ENCODE data around the gene PLAAT2.
"Not testable (repeated sequence)": the region's sequence is repeated elsewhere in the genome, so short reads cannot be mapped to it uniquely, and the experiment has no call there.

The PLAAT2 gene

DNA sequence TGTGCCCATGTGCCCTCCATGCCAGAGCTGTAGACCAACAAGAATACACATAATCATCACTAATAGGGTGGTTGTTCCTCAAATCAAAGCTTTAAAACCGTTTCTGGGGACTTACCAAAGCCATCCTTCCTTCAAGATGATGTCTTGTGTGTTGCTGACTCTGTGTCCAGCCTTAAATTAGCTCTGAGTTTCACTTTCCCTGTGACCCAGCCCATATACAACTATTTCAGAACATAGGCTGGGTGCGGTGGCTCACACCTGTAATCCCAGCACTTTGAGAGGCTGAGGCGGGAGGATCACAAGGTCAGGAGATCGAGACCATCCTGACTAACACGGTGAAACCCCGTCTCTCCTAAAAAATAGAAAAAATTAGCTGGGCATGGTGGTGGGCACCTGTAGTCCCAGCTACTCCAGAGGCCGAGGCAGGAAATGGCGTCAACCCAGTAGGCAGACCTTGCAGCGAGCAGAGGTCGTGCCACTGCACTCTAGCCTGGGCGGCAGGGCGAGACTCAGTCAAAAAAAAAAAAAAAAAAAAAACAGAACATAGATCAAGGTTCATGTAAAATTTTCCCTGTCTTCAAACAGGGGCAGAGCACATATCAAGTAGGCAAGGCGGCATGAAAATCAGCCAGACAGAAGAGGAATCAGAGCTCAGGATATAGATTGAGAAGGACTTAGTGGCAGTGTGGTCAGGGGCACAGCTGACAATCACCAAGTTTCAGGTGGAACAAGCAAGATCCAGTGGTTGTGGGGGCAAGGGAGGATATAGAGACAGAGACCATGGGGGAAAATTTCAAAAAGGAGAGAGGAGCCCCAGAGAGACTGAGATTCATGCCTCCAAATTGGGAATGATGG is at the start of gene PLAAT2:
PLAAT2 (minus strand) TSS at position 179 of the 855 bp plus-strand sequence; CDS start at position 124, 55 bp downstream.
- no peak for DNase-seq (ENCODE audit: low read depth, low spot score)

DNA sequence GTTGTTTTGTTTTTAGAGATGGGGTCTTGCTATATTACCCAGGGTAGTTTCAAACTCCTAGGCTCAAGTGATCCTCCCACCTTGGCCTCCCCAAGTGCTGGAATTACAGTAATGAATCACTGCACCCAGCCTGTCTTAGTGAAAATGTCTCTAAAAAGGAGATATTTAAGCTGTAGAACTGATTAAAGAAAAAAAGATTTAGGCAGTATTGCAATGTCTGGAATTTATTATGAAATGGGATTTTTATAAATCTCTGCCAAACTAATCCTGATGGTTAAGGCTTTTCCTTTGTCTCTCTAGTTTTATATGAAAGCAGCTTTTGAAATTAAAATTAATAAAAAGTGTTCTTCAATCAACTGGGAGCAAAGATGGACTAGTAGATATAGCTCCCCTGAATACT is 49.0 kb upstream of the PLAAT2 start:
- no peak for DNase-seq (ENCODE audit: low read depth, low spot score)

- no peak for DNase-seq (ENCODE audit: low read depth, low spot score)
Measured at GRCh38 chr11:63611395-63611747, 48.2 kb upstream of the PLAAT2 start.

- no peak for DNase-seq (ENCODE audit: low read depth, low spot score)
Measured at GRCh38 chr11:63610604-63611394, 47.6 kb upstream of the PLAAT2 start.

DNA sequence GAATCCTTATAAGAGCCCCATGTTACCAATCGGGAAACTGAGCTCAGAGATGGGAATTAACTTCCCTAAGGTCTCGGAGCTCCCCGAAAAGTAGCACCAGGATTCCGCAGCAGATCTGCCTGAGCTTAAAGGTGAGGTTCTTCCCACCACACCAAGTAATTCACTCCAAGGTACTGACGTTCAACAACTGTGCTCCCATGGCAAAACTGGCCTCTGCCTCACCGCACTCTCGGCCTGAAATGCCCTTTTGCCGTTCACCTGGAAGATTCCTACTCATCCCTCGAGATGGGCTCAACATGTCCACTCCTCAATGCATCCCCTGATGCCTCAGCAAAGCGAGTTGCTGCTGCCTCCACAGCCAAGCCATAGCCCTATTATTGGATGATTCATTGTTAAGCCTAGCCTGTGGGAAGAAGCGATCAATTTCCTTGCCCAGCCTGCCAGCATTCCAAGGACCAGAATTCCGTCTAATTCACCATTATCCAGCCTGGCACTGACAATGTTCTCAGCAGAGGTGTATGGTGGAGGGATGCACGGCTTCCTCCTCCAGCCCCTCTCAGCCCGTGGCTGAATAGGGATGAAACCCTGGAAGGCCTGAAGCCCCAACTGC is 46.9 kb upstream of the PLAAT2 start:
- DNase-seq (ENCODE audit: low read depth, low spot score), result no peak

- no peak for DNase-seq (ENCODE audit: low read depth, low spot score)
Measured at GRCh38 chr11:63609536-63609935, 46.4 kb upstream of the PLAAT2 start.

DNA sequence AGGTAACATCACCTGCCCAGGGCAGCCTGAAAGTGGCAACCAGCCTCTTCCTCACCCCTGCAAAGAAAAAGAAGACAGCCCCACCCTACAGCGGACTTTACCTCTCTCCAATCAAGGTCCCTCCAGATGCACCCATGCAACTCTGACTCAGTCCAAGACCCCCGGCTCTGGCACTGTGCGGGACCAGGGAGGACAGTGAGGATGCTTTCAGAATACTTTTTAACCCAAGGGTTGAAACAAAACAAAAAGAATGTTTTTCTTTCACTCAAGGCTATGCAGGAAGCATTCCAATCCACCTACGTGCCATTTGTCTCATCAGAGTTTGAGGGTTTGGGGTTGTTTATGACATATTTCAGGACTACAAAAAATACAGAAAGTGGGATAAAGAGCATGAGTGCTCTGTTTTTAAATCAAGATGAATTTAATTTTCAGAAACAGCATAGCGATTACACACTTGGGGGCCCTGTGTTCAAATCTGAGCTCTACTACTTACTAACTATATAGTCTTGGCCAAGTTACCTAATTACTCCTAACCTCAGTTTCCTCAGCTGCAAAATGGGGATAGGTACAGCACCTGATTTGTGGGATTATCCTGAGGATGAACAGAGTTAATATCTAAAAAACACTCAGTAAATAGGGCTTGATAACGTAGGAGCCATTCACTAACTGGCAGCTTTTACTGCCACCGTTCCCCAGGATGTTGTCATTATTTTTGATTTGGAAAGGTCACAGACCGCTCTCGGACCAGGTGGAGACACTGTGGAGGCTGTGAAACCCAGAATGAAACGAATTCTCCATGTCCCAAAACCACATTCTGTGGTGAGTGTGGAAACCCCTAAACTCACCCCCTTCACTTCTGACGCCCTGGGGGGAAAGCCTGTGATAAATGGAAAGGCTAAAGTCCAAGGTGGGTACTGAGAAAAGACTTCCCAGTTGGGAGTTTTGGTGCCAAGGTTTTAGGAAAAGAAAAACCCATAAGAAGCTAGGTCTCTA is 45.5 kb upstream of the PLAAT2 start:
- DNase-seq (ENCODE audit: low read depth, low spot score), result no peak

DNA sequence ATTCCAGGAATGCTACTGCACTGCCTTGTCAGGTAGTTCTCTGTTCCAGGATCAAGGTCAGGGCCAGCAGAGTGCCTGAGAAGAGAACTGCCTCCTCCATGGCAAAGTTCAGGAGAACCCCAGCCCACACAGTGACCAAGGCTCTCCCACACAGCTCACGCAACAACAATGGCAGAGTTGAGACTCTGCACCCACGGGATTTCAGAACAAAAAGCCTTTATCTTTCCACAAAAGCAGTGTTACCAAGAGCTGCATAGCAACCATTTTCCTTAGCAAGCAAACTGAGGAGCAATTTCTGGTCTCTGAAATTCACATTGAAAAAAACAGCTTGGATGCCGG is 40.0 kb upstream of the PLAAT2 start:
- DNase-seq (ENCODE audit: low read depth, low spot score), result no peak

DNA sequence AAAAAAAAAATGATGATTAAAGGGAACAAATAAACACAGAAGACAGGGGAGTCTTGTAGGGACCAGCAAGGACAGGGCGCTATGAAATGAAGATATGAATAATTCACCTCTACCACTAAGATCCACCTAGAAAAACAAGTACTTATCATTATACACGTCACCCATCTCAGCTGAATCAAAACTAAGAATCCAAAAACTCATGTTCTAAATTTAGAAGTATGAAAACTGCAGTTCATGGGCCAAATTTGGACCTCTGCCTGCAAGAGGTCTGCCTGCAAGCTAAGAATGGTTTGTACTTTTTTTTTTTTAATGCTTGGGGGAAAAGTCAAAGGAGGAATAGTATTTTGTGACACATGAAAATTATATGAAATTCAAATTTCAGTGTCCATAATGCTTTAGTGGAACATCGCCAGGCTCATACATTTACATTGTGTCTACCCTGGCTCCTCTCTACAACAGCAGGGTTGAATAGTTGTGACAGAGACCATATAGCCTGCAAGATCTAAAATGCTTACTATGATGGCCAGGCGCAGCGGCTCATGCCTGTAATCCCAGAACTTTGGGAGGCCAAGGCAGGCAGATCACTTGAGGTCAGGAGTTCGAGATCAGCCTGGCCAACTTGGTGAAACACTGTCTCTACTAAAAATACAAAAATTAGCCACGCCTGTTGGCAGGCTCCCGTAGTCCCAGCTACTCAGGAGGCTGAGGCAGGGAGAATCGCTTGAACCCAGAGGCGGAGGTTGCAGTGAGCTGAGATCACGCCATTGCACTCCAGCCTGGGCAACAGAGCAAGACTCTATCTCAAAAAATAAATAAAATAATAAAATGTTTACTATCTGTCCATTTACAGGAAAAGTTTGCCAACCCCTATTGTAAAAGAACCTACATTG is 39.4 kb upstream of the PLAAT2 start:
- DNase-seq (ENCODE audit: low read depth, low spot score), result not testable (repeated sequence)

DNA sequence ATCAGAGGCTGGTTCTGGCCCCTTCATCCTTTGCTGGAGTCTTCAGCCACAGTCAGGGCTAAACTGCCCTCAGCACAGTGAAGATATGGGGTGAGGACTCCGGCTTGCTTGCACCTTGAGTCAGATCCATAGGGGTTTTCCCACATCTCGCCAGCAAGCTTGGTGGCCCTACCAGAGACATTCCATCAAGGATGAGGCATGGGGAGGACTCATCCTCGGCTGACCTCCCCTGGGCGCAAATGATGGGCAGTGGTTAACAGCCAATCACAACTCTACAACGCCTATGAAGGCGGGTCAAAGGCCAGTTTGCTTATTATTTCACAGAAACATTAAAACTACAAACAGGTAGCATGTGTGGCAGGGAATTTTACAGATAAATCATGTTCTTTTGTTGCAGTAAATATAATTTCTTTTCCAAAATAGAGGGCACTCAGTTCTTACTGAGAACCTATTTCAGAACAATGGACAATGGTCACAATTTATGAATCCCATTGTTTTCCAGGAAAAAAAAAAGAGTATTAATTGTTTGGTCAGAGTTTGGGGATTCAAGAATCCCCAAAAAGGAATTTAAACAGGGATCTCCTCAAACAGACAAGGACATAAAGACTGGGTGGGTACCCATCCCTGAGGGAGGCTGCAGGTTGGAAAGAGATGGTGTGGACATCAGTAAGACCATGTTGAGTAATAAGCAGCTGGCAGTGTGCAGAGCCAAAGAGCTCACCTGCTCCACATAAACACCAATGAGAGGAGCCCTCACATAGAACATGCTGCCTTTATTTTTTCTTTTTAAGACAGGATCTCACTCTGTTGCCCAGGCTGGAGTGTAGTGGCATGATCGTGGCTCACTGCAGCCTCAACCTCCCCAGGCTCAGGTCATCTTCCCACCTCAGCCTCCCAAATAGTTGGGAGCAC is 36.3 kb upstream of the PLAAT2 start:
- no peak for DNase-seq (ENCODE audit: low read depth, low spot score)

- DNase-seq (ENCODE audit: low read depth, low spot score), result no peak
Measured at GRCh38 chr11:63598556-63598955, 35.4 kb upstream of the PLAAT2 start.

GRCh38 chr11:63595296-63595695 is 32.1 kb upstream of the PLAAT2 start:
- no peak for DNase-seq (ENCODE audit: low read depth, low spot score)

GRCh38 chr11:63592975-63593395 is 29.8 kb upstream of the PLAAT2 start:
- DNase-seq (ENCODE audit: low read depth, low spot score), result no peak

GRCh38 chr11:63590024-63590788 is 27.0 kb upstream of the PLAAT2 start:
- no peak for DNase-seq (ENCODE audit: low read depth, low spot score)

DNA sequence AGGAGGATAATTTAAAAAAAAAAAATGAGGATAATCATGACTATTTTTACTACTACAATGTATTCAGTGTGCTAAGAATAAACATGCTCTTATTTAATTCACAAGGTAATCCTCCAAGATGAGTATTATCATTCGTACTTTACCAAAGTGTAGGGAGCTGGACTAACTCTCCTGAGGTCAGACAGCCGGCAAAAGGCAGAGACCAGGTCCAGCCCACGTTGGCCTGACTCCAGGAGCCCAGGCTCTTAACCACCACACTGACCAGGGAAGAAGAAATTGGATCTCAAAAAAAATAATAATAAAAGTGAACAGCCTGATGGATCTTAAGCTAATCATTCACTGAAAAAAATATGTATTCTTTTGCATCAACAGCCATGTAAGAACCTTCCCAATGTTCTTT is 25.8 kb upstream of the PLAAT2 start:
- no peak for DNase-seq (ENCODE audit: low read depth, low spot score)

DNA sequence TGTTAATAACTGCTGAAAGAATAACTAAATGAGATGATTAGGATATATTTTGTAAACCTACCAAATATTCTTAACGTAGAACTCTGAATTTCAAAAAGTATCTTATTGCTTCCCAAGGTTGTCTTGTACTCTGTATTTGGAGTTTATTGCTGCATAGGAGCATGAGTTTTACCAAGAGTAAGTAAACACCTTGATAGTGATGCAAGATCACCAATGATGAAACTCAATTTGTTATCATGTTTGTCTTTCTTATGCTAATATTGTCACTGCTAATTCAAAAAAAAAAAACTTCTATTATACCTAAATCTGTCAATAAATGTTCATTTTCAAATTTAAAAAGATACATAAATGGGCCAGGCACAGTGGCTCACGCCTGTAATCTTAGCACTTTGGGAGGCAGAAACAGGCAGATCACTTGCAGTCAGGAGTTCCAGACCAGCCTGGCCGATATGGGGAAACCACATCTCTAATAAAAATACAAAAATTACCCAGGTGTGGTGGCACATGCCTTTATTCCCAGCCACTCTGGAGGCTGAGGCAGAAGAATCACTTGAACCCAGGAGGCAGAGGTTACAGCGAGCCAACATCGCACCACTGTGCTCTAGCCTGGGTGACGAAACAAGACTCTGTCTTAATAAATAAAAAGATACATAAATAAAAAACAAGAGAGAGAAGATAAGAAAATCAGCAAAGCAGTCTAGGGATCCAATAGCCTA is 23.4 kb upstream of the PLAAT2 start:
- DNase-seq (ENCODE audit: low read depth, low spot score), result no peak

- no peak for DNase-seq (ENCODE audit: low read depth, low spot score)
Measured at GRCh38 chr11:63583357-63583677, 20.1 kb upstream of the PLAAT2 start.

- DNase-seq (ENCODE audit: low read depth, low spot score), result not testable (repeated sequence)
Measured at GRCh38 chr11:63581224-63581623, 18.0 kb upstream of the PLAAT2 start.

All from activated naive CD8-positive, alpha-beta T cell treated with anti-CD3 and anti-CD28 coated beads, Interleukin-2, amount 50 U/mL, for 16 hours (primary cell).